ENCODE measurements around the gene PCDHGA1. TPM values are rescaled to one million over a fixed set of nuclear protein-coding genes. Genes with fewer than 3 reads are reported as not detected.

Gene PCDHGA1
- total RNA-seq, 1 donor from 2014 or later: 0.09 TPM

DNA sequence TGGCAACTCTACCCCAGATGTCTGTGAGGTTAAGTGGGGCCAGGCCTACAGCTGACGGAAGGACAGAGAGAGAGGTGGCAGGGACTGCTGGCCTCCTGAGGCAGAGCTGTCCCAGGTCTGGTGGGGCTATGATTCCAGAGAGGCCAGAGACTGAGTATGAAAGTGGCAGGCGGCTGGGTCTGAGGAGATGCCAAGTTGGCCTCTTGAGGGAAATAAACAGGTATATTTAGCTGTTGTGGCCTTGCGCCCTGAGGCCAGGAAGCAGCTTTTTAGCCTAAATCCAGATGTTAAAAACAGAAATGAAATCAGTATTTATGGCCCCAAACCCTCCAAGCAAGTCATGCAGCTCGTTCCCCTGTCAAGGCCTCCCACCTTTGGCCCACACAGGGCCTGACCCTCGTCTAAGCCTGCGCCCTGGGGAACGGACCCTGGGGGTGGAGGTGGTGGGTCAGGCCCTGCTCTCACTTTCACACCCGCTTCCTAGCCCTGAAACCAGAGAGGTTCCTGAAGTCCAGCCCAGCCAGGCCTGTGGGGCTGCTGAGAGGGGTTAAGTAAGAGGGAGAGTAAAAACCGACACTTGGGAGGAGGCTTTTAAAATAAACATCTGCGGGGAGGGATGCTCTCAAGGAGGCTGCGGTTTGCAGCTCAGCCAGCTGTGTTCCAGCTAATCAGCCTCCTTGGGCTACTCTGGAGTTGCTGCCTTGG is 177.2 kb downstream of the PCDHGA1 start:
- Mint-ChIP-seq H3K36me3 (ENCODE audit: low read depth) (no peaks in the 10 kb centered on the region), H3K9me3 (no peaks in the 10 kb centered on the region), H3K27me3 (ENCODE audit: low read depth) (no peaks in the 10 kb centered on the region), H3K27ac (no peak overlapping the region), H3K4me1 (ENCODE audit: low read depth) (peaks cover 9% of the 10 kb centered on the region), H3K4me3 (ENCODE audit: low read depth) (no peak overlapping the region)
- intact Hi-C loops (cut with micrococcal nuclease): no loop called here
- DNase-seq (ENCODE audit: low spot score): no peak

DNA sequence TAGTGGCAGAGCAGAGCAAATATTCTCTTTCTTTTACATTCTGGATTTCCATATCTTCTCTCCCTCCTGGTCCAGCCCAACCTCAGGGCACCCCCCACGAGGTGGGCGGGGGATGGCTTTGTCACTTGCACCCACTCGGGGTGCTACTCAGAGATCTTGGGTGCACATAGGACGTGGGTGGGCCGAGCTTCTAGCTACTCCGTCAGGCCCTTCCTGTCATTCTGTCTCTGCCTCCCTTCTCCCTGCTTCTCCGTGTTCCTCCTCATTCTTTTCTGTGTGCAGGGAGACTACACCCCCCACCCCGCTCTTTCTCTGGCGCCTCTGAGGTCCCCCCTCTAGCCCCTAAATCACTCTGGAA is 178.1 kb downstream of the PCDHGA1 start:
- DNase-seq (ENCODE audit: low spot score): no peak
- Mint-ChIP-seq H3K27ac (no peak overlapping the region), H3K9me3 (no peaks in the 10 kb centered on the region), H3K4me3 (ENCODE audit: low read depth) (no peak overlapping the region), H3K36me3 (ENCODE audit: low read depth) (peaks cover 4% of the 10 kb centered on the region), H3K4me1 (ENCODE audit: low read depth) (peaks cover 15% of the 10 kb centered on the region), H3K27me3 (ENCODE audit: low read depth) (no peaks in the 10 kb centered on the region)
- intact Hi-C loops (cut with micrococcal nuclease): no loop called here

- H3K4me3 Mint-ChIP-seq (ENCODE audit: low read depth): no peak overlapping the region
- H3K4me1 Mint-ChIP-seq (ENCODE audit: low read depth): peaks cover 20% of the 10 kb centered on the region
- no peaks in the 10 kb centered on the region for H3K9me3 Mint-ChIP-seq
- no peaks in the 10 kb centered on the region for H3K27me3 Mint-ChIP-seq (ENCODE audit: low read depth)
- H3K27ac Mint-ChIP-seq: no peak overlapping the region
- intact Hi-C loops (cut with micrococcal nuclease): no loop called here
- DNase-seq (ENCODE audit: low spot score): no peak
- peaks cover 4% of the 10 kb centered on the region for H3K36me3 Mint-ChIP-seq (ENCODE audit: low read depth)
Observed at GRCh38 chr5:141508798-141509611, 178.7 kb downstream of the PCDHGA1 start.

GRCh38 chr5:141510160-141510559 is 179.8 kb downstream of the PCDHGA1 start:
- intact Hi-C loops (cut with micrococcal nuclease): loop anchor here (5.0 kb wide), 3 partner anchors 33 to 153 kb away; partner anchors contain the start of genes PCDHGA4, PCDHGB2 and PCDHGC3

GRCh38 chr5:141510850-141511601 is 180.7 kb downstream of the PCDHGA1 start:
- no peak for DNase-seq (ENCODE audit: low spot score)
- H3K27me3 Mint-ChIP-seq (ENCODE audit: low read depth): no peaks in the 10 kb centered on the region
- H3K27ac Mint-ChIP-seq: no peak overlapping the region

More at GRCh38 chr5:141510160-141510559, 179.8 kb downstream of the PCDHGA1 start:
- Mint-ChIP-seq H3K4me1 (ENCODE audit: low read depth) (peaks cover 27% of the 10 kb centered on the region), H3K9me3 (no peaks in the 10 kb centered on the region), H3K4me3 (ENCODE audit: low read depth) (no peak overlapping the region), H3K36me3 (ENCODE audit: low read depth) (peaks cover 4% of the 10 kb centered on the region), H3K27me3 (ENCODE audit: low read depth) (no peaks in the 10 kb centered on the region), H3K27ac (no peak overlapping the region)
- no peak for DNase-seq (ENCODE audit: low spot score)

DNA sequence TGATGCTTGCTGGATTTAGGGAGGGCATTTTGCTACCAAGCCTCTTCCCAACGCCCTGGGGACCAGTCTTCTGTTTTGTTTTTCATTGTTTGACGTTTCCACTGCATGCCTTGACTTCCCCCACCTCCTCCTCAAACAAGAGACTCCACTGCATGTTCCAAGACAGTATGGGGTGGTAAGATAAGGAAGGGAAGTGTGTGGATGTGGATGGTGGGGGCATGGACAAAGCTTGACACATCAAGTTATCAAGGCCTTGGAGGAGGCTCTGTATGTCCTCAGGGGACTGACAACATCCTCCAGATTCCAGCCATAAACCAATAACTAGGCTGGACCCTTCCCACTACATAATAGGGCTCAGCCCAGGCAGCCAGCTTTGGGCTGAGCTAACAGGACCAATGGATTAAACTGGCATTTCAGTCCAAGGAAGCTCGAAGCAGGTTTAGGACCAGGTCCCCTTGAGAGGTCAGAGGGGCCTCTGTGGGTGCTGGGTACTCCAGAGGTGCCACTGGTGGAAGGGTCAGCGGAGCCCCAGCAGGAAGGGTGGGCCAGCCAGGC is 181.5 kb downstream of the PCDHGA1 start:
- intact Hi-C loops (cut with micrococcal nuclease): loop anchor here (2.0 to 5.0 kb wide), 5 partner anchors 35 to 185 kb away; partner anchors contain the start of genes PCDHGA10, PCDHGA4, PCDHGB2 and PCDHGC3
- H3K9me3 Mint-ChIP-seq: no peaks in the 10 kb centered on the region
- H3K4me1 Mint-ChIP-seq (ENCODE audit: low read depth): peaks cover 28% of the 10 kb centered on the region
- no peak overlapping the region for H3K27ac Mint-ChIP-seq
- DNase-seq (ENCODE audit: low spot score): no peak
- no peaks in the 10 kb centered on the region for H3K27me3 Mint-ChIP-seq (ENCODE audit: low read depth)
- peaks cover 21% of the 10 kb centered on the region for H3K36me3 Mint-ChIP-seq (ENCODE audit: low read depth)
- no peak overlapping the region for H3K4me3 Mint-ChIP-seq (ENCODE audit: low read depth)

More at GRCh38 chr5:141510850-141511601, 180.7 kb downstream of the PCDHGA1 start:
- no peaks in the 10 kb centered on the region for H3K9me3 Mint-ChIP-seq
- H3K4me3 Mint-ChIP-seq (ENCODE audit: low read depth): no peak overlapping the region
- intact Hi-C loops (cut with micrococcal nuclease): loop anchor here (5.0 kb wide), 3 partner anchors 34 to 154 kb away; partner anchors contain the start of genes PCDHGA4, PCDHGB2 and PCDHGC3
- peaks cover 28% of the 10 kb centered on the region for H3K4me1 Mint-ChIP-seq (ENCODE audit: low read depth)
- peaks cover 12% of the 10 kb centered on the region for H3K36me3 Mint-ChIP-seq (ENCODE audit: low read depth)

DNA sequence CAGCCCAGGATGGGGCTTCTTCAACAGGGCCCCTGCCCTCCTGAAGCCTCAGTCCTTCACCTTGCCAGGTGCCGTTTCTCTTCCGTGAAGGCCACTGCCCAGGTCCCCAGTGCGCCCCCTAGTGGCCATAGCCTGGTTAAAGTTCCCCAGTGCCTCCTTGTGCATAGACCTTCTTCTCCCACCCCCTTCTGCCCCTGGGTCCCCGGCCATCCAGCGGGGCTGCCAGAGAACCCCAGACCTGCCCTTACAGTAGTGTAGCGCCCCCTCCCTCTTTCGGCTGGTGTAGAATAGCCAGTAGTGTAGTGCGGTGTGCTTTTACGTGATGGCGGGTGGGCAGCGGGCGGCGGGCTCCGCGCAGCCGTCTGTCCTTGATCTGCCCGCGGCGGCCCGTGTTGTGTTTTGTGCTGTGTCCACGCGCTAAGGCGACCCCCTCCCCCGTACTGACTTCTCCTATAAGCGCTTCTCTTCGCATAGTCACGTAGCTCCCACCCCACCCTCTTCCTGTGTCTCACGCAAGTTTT is 182.1 kb downstream of the PCDHGA1 start:
- intact Hi-C loops (cut with micrococcal nuclease): loop anchor here (2.0 to 5.0 kb wide), 5 partner anchors 35 to 186 kb away; partner anchors contain the start of genes PCDHGA10, PCDHGA4, PCDHGB2 and PCDHGC3
- Mint-ChIP-seq H3K4me1 (ENCODE audit: low read depth) (peaks cover 30% of the 10 kb centered on the region), H3K4me3 (ENCODE audit: low read depth) (peak overlapping the region; percentile 78), H3K27ac (peak overlapping the region; percentile 83), H3K27me3 (ENCODE audit: low read depth) (no peaks in the 10 kb centered on the region), H3K9me3 (no peaks in the 10 kb centered on the region), H3K36me3 (ENCODE audit: low read depth) (peaks cover 26% of the 10 kb centered on the region)
- DNase-seq (ENCODE audit: low spot score): peak; percentile 73

DNA sequence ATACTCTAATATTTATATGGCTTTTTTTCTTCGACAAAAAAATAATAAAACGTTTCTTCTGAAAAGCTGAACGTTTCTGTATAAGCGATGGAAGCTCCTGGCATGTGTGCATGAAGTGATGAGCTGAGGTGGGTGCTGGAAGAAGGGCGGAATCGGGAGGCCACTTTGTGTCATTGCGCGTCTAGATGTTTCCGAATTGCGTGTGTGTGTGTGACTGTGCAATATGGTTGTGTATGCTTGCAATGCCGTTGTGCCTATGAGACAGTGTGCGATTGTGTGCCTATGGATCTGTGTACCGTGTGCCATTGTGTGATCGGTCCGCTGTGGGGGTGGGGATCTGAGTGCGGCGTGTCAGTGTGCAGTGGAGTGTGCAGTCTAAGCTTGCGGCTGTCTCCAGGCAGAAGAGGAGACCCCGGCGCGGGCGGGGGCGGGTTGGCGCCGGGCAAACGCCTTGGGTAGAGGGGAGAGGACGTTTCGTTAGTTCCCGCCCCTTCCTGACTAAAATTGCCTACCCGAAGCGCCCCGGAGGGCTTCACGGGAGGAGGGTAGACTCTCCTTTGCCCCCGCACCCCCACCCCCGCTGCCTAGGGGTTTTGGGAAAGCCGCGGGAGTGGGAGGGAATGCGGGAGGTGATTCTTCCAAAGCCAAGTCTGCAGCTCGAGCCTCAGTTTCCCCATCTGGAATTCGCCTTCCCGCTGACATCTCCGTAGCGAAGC is 182.8 kb downstream of the PCDHGA1 start:
- no peaks in the 10 kb centered on the region for H3K27me3 Mint-ChIP-seq (ENCODE audit: low read depth)
- peak overlapping the region; percentile 83 for H3K27ac Mint-ChIP-seq
- no peak for DNase-seq (ENCODE audit: low spot score)
- peaks cover 30% of the 10 kb centered on the region for H3K4me1 Mint-ChIP-seq (ENCODE audit: low read depth)
- intact Hi-C loops (cut with micrococcal nuclease): loop anchor here (1.0 to 5.0 kb wide), 6 partner anchors 8 to 186 kb away; partner anchors contain the start of genes PCDHGA10, PCDHGA4, PCDHGB2 and PCDHGC3
- peak overlapping the region; percentile 78 for H3K4me3 Mint-ChIP-seq (ENCODE audit: low read depth)
- H3K9me3 Mint-ChIP-seq: no peaks in the 10 kb centered on the region
- H3K36me3 Mint-ChIP-seq (ENCODE audit: low read depth): peaks cover 32% of the 10 kb centered on the region

DNA sequence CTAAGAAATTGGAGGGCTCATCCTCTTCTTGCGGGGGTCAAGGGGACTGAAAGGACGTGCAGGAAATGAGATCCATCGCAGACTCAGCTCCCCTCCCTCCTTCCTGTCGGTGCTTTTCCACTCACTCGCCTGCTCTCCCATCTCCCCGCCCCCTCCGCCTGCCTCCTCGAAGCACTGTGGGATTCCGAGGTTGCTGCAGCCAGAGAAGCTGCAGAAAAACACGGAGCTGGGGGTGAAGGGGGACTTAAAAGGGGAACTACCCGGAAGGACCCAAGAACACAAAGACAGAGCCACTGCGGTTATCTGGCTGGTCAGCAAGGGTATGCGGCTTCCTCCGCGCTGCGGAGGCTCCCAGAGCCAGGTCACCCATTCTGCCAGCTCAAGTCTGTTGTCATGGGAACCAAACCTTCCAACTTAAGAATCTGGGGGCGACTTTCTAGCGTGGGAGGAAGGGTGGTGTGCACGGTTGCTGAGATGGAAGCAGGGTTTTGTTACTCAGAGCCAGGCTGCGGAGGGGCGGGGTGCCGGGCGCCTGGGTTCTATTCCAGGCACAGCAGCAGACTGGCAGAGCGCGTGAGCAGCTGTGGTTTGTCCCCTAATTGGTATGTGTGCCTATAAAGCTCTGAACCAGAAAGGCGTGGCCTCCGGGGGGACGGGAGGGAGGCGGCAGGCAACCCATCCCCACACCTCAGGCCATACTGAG is 183.5 kb downstream of the PCDHGA1 start:
- H3K27ac Mint-ChIP-seq: peak overlapping the region; percentile 77
- H3K36me3 Mint-ChIP-seq (ENCODE audit: low read depth): peaks cover 37% of the 10 kb centered on the region
- H3K9me3 Mint-ChIP-seq: no peaks in the 10 kb centered on the region
- H3K4me1 Mint-ChIP-seq (ENCODE audit: low read depth): peaks cover 30% of the 10 kb centered on the region
- intact Hi-C loops (cut with micrococcal nuclease): loop anchor here (1.0 to 5.0 kb wide), 6 partner anchors 8 to 187 kb away; partner anchors contain the start of genes PCDHGA10, PCDHGA4, PCDHGB2 and PCDHGC3
- H3K4me3 Mint-ChIP-seq (ENCODE audit: low read depth): peak overlapping the region; percentile 78
- no peaks in the 10 kb centered on the region for H3K27me3 Mint-ChIP-seq (ENCODE audit: low read depth)
- no peak for DNase-seq (ENCODE audit: low spot score)

GRCh38 chr5:141514330-141515133 is 184.2 kb downstream of the PCDHGA1 start:
- intact Hi-C loops (cut with micrococcal nuclease): loop anchor here (5.0 kb wide), 3 partner anchors 37 to 157 kb away; partner anchors contain the start of genes PCDHGA4, PCDHGB2 and PCDHGC3

More at GRCh38 chr5:141514330-141515133, 184.2 kb downstream of the PCDHGA1 start:
- no peak overlapping the region for H3K4me3 Mint-ChIP-seq (ENCODE audit: low read depth)
- DNase-seq (ENCODE audit: low spot score): no peak
- H3K9me3 Mint-ChIP-seq: no peaks in the 10 kb centered on the region
- H3K27me3 Mint-ChIP-seq (ENCODE audit: low read depth): no peaks in the 10 kb centered on the region
- H3K36me3 Mint-ChIP-seq (ENCODE audit: low read depth): peaks cover 45% of the 10 kb centered on the region
- peak overlapping the region; percentile 62 for H3K27ac Mint-ChIP-seq
- H3K4me1 Mint-ChIP-seq (ENCODE audit: low read depth): peaks cover 25% of the 10 kb centered on the region

All from activated T-helper 2 cell treated with anti-CD3 and anti-CD28 coated beads, Interferon-gamma antibody, Interleukin-2, Interleukin-4, amounts not matched to agents 10 μg/mL and 5 μg/mL and 100 μg/mL, durations not matched to agents 14 hours and 24 hours and 36 hours (primary cell).